DLD1 (cell line): ENCODE results near the gene SLC5A4.
"Not testable (repeated sequence)": the region's sequence is repeated elsewhere in the genome, so short reads cannot be mapped to it uniquely, and the experiment has no call there.

Source experiments
- in situ Hi-C: cut with HindIII; loops from 2 replicates; pipeline ENCODE4 v1.10.0; 2017; ENCODE audit warnings: low sequenced_read_pairs

Gene SLC5A4

DNA sequence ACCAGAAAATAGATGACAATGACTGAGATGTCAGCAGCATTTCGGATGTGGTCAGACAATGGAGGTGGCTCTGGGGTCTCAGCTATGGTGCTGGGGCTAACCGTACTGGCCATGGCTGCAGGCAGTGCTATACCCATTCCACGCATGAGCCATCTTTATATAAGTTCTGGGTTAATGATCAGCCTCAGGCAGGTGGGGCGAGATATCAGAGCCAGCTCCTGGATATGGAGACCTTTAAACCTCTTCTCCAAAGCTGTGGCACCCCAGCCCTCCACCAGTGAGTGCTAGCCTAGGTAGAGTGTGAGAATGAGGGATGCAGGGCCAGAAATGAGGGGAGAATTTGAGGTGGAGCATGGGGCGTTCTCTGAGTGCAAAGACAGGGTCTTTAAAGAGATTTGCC lies at the start of gene SLC5A4:
Gene SLC5A4, minus strand, starts transcription at position 131 of the 400 bp plus-strand sequence. Its CDS starts 18 bp downstream, at position 113.
- in situ Hi-C loops = no loop called here

GRCh38 chr22:32293921-32294320 lies 38.8 kb upstream of the SLC5A4 start:
- in situ Hi-C loops = not testable (repeated sequence)

DNA sequence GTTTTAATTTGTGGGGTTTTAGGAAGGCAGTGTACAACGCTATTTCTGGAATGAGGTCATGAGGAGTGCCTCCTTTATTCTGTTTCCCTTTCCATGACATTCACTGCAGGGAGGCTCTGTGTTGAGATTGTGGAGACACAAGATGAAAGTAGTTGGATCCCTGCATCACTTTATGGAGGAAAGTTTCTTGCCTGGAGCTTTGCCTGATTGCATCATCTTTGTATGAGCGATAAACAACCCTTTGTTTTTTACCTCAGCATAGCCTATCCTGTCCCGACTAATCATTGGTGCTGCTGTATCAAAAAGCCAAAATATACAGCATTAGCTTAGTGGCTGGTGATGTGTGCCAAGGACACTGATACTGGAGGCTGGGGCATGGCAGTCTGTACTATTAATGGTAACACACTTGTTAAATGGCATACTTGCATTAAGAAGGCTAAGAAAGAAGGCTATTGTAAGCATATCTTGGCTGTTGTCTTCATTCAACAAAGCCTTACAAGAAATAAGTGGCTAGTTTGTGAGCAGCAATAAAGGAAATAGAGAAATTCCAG lies 31.2 kb upstream of the SLC5A4 start:
- in situ Hi-C loops = no loop called here

DNA sequence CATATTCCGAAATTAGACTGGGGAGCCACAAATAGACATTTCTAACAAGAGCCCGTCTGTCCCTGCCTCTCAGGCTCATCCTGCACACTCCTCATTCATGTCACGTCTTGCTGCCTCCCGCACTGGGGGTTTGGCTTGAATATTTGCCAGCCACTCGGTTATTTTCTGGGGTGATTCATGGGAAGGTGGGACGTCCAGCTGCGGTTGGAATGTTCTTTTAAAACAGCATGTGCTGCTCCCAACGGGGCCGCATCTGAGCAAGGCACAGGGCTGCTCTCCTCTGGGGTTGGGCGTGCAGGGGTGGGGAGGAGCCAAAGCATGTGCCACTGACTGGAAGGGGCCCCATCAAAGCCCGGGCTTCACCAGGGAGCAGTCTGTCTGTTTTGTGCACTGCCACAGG lies 25.9 kb upstream of the SLC5A4 start:
- in situ Hi-C loops = no loop called here

DNA sequence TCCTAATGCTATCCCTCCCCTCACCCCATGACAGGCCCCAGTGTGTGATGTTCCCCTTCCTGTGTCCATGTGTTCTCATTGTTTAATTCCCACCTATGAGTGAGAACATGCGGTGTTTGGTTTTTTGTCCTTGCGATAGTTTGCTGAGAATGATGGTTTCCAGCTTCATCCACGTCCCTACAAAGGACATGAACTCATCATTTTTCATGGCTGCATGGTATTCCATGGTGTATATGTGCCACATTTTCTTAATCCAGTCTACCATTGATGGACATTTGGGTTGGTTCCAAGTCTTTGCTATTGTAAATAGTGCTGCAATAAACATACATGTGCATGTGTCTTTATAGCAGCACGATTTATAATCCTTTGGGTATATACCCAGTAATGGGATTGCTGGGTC lies 20.2 kb upstream of the SLC5A4 start:
- in situ Hi-C loops = not testable (repeated sequence)

DNA sequence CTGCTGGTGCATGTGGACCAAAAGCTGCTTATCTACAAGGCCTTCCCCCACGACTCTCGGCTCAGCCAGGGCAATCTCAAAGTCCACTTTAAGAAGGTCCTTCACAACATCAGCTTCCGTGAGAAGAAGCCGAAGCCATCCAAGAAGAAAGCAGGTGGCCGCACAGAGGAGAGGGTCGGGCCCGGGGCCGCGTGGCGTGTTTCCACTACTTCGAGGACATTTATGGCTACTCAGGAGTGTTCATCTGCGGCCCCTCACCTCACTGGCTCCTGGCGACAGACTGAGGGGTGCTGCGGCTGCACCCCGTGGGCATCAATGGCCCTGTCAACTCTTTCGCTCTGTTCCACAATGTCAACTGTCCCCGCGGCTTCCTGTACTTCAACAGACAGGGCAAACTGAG lies 16.2 kb upstream of the SLC5A4 start:
- in situ Hi-C loops = no loop called here

DNA sequence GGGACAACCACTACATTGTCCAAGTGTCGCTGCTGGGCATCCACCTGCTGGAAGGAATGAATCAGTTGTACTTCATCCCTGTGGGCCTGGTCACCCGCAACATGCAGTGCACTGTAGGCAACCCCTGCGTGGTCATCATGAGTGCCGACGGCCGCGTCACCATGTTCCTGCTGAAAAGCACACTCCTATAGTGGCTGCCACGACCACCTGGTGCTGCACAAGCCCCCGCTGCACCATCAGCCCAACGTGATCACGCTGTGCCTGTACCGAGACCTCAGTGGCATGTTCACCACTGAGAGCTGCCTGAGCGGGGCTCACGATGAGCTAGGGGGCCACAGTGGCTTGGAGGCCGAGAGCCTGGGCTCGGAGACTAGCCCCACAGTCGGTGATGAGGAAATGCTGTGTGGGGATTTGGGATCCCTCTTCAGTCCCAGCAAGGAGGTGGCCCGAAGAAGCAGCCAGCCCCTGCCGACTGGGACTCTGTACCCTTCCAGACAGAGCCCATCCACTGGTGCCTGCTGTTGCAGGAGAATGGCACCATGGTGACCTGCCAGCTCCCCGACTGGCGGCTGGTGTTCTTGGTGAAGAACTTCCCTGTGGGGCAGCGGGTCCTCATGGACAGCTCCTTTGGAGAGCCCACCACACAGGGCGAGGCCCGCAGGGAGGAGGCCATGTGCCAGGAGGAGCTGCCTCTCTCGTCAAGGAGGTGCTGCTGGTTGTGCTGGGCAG lies 15.7 kb upstream of the SLC5A4 start:
- in situ Hi-C loops = no loop called here

- in situ Hi-C loops = no loop called here
Observed at GRCh38 chr22:32269316-32269715, 14.2 kb upstream of the SLC5A4 start.

DNA sequence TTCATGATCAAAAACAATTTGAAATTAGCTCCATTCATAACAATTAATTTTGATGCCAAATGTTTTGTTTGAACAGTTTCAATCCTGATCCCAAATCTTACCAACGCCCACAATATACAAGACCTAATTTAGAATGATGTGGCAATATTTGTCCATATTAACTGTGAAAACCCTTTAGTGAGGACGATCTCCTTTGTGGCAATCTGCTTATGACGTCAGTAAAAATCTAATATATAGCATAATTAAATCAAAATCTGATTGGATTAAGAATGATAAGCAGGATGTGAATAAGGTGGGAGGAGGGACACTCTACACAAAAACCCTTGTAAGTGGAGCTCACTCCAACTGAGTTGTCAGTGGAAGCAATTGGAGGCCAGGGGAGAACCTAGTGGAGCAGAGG lies 11.9 kb upstream of the SLC5A4 start:
- in situ Hi-C loops = no loop called here

- in situ Hi-C loops = no loop called here
Observed at GRCh38 chr22:32265882-32266767, 11.0 kb upstream of the SLC5A4 start.

DNA sequence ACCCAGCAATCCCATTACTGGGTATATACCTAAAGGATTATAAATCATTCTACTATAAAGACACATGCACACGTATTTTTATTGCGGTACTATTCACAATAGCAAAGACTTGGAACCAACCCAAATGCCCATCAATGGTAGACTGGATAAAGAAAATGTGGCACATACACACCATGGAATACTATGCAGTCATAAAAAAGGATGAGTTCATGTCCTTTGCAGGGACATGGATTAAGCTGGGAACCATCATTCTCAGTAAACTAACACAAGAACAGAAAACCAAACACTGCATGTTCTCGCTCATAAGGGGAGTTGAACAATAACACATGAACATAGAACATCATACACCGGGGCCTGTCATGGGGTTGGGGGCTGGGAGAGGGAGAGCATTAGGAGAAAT lies 8.5 kb upstream of the SLC5A4 start:
- in situ Hi-C loops = not testable (repeated sequence)

DNA sequence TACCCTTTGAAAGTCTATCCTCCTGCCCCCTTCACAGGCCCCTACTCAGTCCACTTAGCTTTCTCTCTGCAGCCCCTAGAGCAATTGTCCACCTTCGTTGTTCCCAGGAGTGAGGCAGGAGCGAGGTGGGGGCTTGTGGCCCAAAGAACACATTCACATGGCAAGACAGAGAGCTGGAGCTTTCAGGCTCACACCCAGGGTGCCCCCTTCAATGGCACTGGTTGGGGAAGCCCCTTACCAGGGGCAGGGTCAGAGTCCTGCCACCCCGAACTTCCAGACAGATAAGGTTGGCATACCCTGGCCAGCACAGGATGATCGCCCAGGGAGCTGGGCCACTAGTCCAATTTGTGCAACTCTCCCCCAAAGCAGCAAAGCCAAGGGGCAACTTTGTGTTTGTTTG lies 6.2 kb upstream of the SLC5A4 start:
- in situ Hi-C loops = no loop called here

- in situ Hi-C loops = no loop called here
Observed at GRCh38 chr22:32258791-32259190, 3.6 kb upstream of the SLC5A4 start.

DNA sequence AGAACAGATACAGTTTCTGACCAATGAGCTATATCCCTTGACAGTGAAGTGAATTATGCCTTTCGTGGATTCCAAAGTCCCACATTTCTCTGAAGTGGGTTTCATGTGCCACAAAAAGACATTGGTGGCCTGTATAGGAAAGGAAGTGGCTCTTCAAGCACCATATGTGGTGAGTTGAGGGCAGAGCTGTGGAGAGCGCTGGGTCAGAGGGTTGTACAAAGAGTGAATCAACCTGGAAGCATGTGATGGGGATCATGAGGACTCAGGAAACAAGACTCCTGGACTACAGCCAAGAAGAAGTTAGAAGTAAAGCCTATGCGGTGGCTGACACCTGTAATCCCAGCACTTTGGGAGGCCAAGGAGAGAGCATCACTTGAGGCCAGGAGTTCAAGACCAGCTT lies 579 bp upstream of the SLC5A4 start:
- in situ Hi-C loops = no loop called here

DNA sequence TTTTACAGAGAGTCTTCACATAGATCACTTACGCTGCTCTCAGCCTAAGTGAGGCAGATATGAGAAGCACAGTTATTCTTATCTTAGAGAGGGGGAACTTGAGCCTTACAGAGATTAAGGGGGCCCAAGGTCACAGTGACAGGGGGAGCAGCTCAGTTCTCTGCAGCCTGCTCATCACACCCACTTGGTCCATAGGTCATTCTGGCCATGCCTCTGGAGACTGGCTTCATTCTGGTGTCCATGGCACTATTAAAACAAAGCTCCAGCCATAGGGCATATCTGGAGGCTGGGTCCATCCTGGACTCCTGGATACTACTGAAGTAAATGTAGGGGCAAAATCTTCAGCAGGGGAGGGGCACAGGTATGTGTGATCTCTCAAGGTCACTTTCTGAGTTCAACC lies 5.9 kb downstream of the SLC5A4 start:
- in situ Hi-C loops = no loop called here

DNA sequence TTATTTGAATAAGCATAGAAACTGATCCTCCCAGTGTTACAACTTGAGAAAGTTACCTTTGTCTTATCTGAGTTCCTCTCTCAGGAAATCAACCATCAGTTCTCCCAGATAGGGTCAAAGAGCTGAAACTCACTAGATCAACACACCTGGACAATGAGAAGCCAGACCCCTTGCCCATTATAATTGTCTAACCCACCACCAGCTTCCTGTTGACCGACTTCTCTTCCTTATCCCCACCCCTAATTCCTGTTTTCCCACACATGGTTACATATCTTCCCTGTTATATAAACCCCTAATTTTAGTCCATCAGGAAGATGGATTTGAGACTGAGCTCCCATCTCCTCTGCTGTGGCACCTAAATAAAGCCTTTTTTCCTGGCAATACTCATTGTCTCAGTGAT lies 6.9 kb downstream of the SLC5A4 start:
- in situ Hi-C loops = no loop called here

GRCh38 chr22:32246166-32246565 lies 9.0 kb downstream of the SLC5A4 start:
- in situ Hi-C loops = no loop called here

DNA sequence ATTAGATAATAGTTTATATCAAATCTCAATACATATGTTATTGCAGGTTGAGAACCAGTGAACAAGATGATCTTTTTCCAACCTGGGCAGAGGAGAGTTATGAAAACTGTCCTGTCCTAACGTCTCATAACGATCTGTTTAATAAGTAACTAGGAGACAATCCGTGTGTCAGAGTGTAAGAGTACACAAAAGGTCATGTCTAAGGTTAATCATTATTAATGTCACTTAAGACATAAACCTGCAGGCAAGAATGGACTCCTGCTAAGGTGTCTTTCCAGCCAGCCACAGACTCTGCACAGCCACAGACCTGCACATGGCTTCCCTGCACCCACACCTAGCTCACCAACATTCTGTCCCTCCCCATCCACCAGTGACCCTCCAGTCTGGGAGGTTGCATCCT lies 10.1 kb downstream of the SLC5A4 start:
- in situ Hi-C loops = no loop called here

GRCh38 chr22:32244547-32244946 lies 10.6 kb downstream of the SLC5A4 start:
- in situ Hi-C loops = no loop called here

DNA sequence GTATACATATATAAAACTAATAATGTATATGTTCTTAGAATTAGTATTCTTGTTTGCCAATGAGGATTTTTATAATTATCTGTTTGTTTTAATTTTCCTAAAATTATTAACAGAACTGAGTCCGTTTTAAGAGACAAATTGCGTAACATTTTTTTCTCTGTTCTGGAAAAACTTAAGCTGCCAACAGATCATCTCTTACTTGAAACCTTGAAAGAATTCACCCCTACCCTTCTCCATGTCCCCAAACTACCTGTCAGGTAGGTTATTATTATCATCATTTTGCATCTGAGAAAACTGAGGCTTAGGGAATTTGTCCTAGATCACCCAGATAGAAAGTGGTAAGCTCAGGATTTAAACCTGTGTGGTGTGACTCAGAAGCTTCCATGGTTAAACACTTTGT lies 14.7 kb downstream of the SLC5A4 start:
- in situ Hi-C loops = no loop called here

GRCh38 chr22:32237906-32238305 lies 17.2 kb downstream of the SLC5A4 start:
- in situ Hi-C loops = no loop called here

DNA sequence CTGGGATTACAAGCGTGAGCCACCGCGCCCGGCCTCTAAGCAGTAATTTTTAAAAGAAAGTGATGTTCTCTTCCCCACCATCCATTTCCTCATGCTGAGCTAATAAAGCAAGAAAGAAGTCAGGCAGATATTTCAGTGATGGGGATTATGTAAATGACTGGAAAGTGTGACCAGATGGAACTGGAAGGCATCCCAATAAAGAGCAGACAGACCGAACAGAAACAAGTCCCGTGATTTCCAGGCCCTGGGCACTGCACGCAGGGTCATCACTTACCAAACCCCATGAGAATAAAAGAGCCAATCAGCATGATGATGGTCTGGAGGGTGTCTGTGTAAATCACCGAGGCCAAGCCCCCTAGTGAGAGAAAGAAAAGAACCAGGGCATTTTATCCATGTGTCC lies 18.2 kb downstream of the SLC5A4 start:
- in situ Hi-C loops = no loop called here
